Retinal pigment epithelial cell (primary cell): Measurements from ENCODE around the gene ENPP1.

Experiments used
- DNase-seq: peaks from one replicate; pipeline ENCODE4 v3.0.0-alpha.2; 2010; ENCODE audit warnings: low read depth
- H3K4me3 ChIP-seq: 2 replicates; pipeline ENCODE4 v1.5.1; 2011; ENCODE audit warnings: mild to moderate bottlenecking, low read length, control low read depth, moderate library complexity
- TF ChIP-seq, protein P1 (sequence below): conservative IDR thresholded peaks from 2 replicates; pipeline ENCODE4 v1.5.1; 2011; ENCODE audit warnings: low read depth, low read length, control low read depth, inconsistent platforms

ENPP1 gene

GRCh38 chr6:131765081-131765803 lies 42.6 kb upstream of the ENPP1 start:
- H3K4me3 ChIP-seq, result no peak overlapping the region
- TF ChIP-seq, protein P1, sequence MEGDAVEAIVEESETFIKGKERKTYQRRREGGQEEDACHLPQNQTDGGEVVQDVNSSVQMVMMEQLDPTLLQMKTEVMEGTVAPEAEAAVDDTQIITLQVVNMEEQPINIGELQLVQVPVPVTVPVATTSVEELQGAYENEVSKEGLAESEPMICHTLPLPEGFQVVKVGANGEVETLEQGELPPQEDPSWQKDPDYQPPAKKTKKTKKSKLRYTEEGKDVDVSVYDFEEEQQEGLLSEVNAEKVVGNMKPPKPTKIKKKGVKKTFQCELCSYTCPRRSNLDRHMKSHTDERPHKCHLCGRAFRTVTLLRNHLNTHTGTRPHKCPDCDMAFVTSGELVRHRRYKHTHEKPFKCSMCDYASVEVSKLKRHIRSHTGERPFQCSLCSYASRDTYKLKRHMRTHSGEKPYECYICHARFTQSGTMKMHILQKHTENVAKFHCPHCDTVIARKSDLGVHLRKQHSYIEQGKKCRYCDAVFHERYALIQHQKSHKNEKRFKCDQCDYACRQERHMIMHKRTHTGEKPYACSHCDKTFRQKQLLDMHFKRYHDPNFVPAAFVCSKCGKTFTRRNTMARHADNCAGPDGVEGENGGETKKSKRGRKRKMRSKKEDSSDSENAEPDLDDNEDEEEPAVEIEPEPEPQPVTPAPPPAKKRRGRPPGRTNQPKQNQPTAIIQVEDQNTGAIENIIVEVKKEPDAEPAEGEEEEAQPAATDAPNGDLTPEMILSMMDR, result no peak
- DNase-seq, result no peak

DNA sequence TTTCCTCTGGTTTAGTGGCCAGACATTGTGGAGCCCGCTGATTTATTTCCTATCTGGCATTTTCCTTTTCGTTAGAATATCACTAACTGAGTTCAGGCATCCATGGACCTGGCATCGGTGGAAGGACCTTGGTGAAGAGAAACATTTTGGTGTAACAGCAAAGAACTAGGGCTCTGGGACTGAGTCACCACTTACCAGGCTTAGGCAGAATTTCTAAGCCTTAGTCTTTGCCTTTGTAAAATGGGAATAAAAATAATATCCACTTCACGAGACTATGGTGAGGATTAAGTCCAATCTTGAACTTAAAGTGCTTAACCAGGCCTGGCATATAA lies 42.0 kb upstream of the ENPP1 start:
- no peak overlapping the region for H3K4me3 ChIP-seq
- TF ChIP-seq, protein P1, result no peak
- DNase-seq, result no peak

- TF ChIP-seq, protein P1, result no peak
Observed at GRCh38 chr6:131766631-131767030, 41.2 kb upstream of the ENPP1 start.

DNA sequence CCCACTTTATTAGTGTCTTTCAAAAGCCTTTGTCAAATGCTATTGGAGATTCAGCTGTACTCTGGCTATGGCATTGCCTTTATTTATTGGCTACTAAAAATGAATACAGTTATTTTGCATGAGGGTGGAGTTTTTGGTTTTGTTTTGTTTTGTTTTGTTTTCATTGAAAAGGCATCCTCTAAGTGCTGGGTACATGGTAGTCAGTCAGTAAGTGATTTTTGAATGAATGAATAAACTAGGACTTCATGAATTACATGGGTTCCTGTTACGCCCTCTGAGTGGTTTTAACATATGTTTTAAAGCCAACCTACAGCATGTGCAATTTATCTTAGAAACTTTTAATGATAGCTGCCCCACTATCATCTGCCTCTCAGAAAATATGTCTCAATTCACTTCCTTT lies 38.9 kb upstream of the ENPP1 start:
- TF ChIP-seq, protein P1, result no peak
- no peak for DNase-seq
- H3K4me3 ChIP-seq, result no peak overlapping the region

More at GRCh38 chr6:131766631-131767030, 41.2 kb upstream of the ENPP1 start:
- no peak for DNase-seq
- no peak overlapping the region for H3K4me3 ChIP-seq

DNA sequence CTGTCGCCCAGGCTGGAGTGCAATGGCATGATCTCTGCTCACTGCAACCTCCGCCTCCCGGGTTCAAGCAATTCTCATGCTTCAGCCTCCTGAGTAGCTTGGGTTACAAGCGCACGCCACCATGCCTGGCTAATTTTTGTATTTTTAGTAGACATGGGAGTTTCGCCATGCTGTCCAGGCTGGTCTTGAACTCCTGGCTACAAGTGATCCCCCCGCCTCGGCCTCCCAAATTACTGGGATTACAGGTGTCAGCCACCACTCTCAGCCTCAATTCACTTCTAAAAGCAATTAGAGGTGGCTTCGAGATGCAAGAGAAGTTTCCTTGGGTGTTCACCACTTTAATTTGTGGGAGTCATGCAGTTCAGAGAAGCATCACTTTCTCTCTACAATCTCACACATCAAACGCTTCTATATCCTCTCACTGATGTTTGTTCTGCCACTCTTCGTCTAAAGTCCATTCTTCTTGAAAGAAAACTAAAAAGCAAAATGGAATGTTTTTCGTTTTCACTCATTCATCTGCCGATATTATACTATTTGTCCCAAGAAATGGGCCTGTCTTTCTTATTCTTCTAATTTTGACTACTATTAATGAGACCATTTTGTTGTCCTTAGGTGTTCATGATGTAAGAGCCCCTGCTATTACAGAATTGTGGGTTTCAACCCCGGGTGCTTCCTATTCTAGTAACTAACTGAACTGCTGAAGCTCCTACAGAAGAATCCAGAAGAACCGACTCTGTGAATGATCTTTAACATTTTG lies 38.3 kb upstream of the ENPP1 start:
- DNase-seq, result no peak
- no peak overlapping the region for H3K4me3 ChIP-seq
- TF ChIP-seq, protein P1, result no peak

DNA sequence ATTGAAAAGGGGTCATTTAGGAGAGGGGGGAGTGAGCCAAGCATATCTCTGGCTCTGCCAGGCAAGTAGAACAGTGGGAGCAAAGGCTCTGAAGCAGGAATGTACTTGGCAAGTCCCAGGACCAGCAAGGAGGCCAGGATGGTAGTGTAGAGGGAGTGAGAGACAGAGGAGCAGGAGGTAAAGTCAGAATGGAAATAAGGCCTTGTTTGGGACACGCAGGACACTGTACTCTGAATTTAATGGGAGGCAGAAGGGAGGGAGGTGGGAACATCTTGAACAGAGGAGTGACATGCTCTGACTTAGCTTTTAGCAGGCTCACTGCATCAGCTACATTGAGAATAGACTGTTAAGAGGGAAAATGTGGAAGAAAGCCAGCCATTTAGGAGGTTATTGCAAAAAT lies 37.0 kb upstream of the ENPP1 start:
- no peak for DNase-seq
- TF ChIP-seq, protein P1, result no peak
- H3K4me3 ChIP-seq, result no peak overlapping the region
